Thyroid gland (tissue), 4 donors: ENCODE data around the gene PTPRN2. TPM values are rescaled to one million over a fixed set of nuclear protein-coding genes. Genes with fewer than 3 reads are reported as not detected.
"Not testable (repeated sequence)": the region's sequence is repeated elsewhere in the genome, so short reads cannot be mapped to it uniquely, and the experiment has no call there.

ENCODE experiments used
- DNase-seq, 2 donors: peaks; one replicate each; pipeline ENCODE4 v3.0.0-alpha.2; 2019
- H3K27ac ChIP-seq, 3 donors: fragments of 200-600 bp; sonication (generic); 1 replicate in 2 of 3; 2 replicates in 1 of 3; pipeline ENCODE4 v1.5.1; 2016 to 2019; ENCODE audit warnings: mild to moderate bottlenecking in 1 of 3, moderate library complexity in 1 of 3
- H3K27me3 ChIP-seq: fragments of 200-600 bp; sonication (generic); one replicate; pipeline ENCODE4 v1.5.1; 2019
- H3K36me3 ChIP-seq, 2 donors: fragments of 200-600 bp; sonication (generic); one replicate each; pipeline ENCODE4 v1.5.1; 2016 to 2019
- H3K4me1 ChIP-seq, 2 donors: fragments of 200-600 bp; sonication (generic); one replicate each; pipeline ENCODE4 v1.5.1; 2017 to 2019
- H3K4me3 ChIP-seq, 3 donors: fragments of 200-600 bp; sonication (generic); replicated peaks in 1 of 3; 1 replicate in 2 of 3; 2 replicates in 1 of 3; pipeline ENCODE4 v1.5.1; 2016; ENCODE audit warnings: mild to moderate bottlenecking in 1 of 3
- H3K9me3 ChIP-seq: fragments of 200-600 bp; sonication (generic); one replicate; pipeline ENCODE4 v1.5.1; 2017
- POLR2A ChIP-seq, 2 donors: fragments of 450-650 bp; IDR thresholded peaks; one replicate each; pipeline ENCODE4 v1.6.1; 2017; ENCODE audit warnings: antibody characterized with exemption in 2 of 2, mild to moderate bottlenecking in 2 of 2, moderate library complexity in 1 of 2
- WGBS, 2 donors: methylation state at CpG; one replicate each; pipeline ENCODE4 v1.1.5; 2017; 5-methylcytosine and 5-hydroxymethylcytosine counted together
- intact Hi-C: fragments of 100-400 bp; cut with DNase I; formaldehyde crosslinking; loops from one replicate; pipeline ENCODE4 v1.15.1; 2023
- total RNA-seq, 4 donors: library from RNA; depleted of rRNA; stranded (reverse); fragments of >200 nt; gene quantifications; one replicate each; pipeline ENCODE4 v1.2.3, GENCODE V29; 2016
- TF ChIP-seq, protein P1 (sequence below), 6 experiments: fragments of 200-600 bp in 3 of 6; fragments of 450-650 bp in 3 of 6; sonication (generic) in 3 of 6; IDR thresholded peaks; one replicate each; pipeline ENCODE4 v1.5.1; 2016 to 2019; ENCODE audit warnings: antibody characterized with exemption in 6 of 6, mild to moderate bottlenecking in 2 of 6, inconsistent platforms in 1 of 6, moderate library complexity in 1 of 6

PTPRN2 gene
- total RNA-seq, 4 donors from 2014 or later = 4.2 to 9.9 (median 7.7) TPM

DNA sequence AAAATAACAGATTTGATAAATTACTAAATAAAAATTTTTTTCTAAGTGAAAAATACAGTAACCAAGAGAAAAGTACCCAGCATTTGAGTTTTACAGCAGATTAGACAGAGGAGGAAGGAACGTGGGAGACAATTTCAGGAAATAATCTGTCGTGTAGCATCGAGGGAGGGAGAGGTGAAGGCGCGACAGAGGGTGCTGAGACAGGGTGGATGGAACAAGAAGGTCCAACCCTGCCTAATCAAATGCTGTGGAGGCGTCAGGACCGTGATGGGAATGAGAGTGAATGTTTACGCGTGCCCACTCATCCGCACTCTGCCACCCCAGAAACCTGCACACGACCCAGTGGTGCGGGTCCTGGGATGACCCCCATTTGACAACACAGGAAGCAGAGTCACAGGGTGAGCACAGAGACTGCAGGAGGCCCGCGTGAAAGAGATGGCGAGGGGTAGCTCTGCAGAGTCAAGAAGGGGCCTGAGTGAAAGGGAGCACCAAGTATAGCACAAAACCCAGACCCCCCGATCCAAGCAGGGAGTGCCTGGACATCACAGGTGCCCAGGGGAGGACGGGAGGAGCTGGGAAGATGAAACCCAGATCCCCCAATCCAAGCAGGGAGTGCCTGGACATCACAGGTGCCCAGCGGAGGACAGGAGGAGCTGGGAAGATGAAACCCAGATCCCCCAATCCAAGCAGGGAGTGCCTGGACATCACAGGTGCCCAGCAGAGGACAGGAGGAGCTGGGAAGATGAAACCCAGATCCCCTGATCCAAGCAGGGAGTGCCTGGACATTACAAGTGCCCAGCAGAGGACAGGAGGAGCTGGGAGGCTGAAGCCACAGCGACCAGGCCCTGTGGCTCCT, 691.9 kb downstream of the PTPRN2 start:
- no peaks in the 10 kb centered on the region for H3K27me3 ChIP-seq
- no peaks in the 10 kb centered on the region for H3K4me1 ChIP-seq
- no peak overlapping the region for H3K4me3 ChIP-seq
- H3K9me3 ChIP-seq = no peaks in the 10 kb centered on the region
- no peak for DNase-seq
- WGBS, 2 donors = 79 to 80% methylated on average over 19 of the region's 19 CpGs
- TF ChIP-seq POLR2A (IDR thresholded peaks at IDR 0.05) = no peak
- TF ChIP-seq, protein P1, sequence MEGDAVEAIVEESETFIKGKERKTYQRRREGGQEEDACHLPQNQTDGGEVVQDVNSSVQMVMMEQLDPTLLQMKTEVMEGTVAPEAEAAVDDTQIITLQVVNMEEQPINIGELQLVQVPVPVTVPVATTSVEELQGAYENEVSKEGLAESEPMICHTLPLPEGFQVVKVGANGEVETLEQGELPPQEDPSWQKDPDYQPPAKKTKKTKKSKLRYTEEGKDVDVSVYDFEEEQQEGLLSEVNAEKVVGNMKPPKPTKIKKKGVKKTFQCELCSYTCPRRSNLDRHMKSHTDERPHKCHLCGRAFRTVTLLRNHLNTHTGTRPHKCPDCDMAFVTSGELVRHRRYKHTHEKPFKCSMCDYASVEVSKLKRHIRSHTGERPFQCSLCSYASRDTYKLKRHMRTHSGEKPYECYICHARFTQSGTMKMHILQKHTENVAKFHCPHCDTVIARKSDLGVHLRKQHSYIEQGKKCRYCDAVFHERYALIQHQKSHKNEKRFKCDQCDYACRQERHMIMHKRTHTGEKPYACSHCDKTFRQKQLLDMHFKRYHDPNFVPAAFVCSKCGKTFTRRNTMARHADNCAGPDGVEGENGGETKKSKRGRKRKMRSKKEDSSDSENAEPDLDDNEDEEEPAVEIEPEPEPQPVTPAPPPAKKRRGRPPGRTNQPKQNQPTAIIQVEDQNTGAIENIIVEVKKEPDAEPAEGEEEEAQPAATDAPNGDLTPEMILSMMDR (IDR thresholded peaks at IDR 0.05) = no peak
- intact Hi-C loops = no loop called here
- no peaks in the 10 kb centered on the region for H3K36me3 ChIP-seq
- no peak overlapping the region for H3K27ac ChIP-seq

DNA sequence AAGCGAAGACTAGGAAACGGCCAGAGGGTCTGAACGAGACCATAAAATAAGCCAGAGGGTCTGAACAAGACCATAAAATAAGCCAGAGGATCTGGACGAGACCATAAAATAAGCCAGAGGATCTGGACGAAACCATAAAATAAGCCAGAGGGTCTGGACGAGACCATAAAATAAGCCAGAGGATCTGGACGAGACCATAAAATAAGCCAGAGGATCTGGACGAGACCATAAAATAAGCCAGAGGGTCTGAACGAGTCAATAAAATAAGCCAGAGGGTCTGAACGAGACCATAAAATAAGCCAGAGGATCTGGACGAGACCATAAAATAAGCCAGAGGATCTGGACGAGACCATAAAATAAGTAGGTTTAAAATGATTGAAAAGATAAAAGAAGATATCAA, 692.5 kb downstream of the PTPRN2 start:
- H3K4me3 ChIP-seq, DNase-seq, H3K36me3 ChIP-seq, H3K27me3 ChIP-seq, intact Hi-C loops, H3K27ac ChIP-seq, H3K9me3 ChIP-seq, H3K4me1 ChIP-seq: not testable (repeated sequence)
- 61 to 68% methylated on average over 12 of the region's 12 CpGs for WGBS, 2 donors

DNA sequence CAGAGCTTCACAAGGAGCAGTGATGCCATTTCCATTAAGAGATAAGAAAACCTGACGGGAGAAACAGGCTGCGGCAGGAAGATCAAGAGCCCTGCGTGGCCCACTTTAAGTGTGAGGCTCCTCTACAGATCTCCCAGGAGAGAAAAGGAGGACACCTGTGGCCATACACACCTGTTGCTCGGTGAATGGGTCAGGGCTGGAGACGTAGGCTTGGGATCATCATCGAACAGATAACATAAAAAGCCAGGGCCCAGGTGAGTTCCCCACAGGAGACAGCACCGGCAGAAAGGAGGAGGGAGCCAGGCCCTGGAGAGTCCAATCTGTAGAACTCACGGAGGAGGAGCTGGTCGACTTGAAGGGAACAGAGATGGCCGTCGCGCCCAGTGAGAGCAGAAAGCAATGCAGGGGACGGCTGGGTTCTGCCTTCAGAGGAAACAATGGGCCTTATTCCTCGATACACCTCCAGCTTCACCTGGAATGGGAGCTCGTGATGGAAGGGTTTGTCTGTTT, 694.0 kb downstream of the PTPRN2 start:
- 86 to 88% methylated on average over 15 of the region's 15 CpGs for whole genome bisulfite sequencing, 2 donors
- intact Hi-C loops = no loop called here
- no peaks in the 10 kb centered on the region for H3K36me3 ChIP-seq
- H3K27me3 ChIP-seq = no peaks in the 10 kb centered on the region
- no peaks in the 10 kb centered on the region for H3K4me1 ChIP-seq
- H3K4me3 ChIP-seq = no peak overlapping the region
- TF ChIP-seq, protein P1 (IDR thresholded peaks at IDR 0.05) = no peak
- no peak for TF ChIP-seq POLR2A (IDR thresholded peaks at IDR 0.05)
- no peak overlapping the region for H3K27ac ChIP-seq
- DNase-seq = no peak
- no peaks in the 10 kb centered on the region for H3K9me3 ChIP-seq

DNA sequence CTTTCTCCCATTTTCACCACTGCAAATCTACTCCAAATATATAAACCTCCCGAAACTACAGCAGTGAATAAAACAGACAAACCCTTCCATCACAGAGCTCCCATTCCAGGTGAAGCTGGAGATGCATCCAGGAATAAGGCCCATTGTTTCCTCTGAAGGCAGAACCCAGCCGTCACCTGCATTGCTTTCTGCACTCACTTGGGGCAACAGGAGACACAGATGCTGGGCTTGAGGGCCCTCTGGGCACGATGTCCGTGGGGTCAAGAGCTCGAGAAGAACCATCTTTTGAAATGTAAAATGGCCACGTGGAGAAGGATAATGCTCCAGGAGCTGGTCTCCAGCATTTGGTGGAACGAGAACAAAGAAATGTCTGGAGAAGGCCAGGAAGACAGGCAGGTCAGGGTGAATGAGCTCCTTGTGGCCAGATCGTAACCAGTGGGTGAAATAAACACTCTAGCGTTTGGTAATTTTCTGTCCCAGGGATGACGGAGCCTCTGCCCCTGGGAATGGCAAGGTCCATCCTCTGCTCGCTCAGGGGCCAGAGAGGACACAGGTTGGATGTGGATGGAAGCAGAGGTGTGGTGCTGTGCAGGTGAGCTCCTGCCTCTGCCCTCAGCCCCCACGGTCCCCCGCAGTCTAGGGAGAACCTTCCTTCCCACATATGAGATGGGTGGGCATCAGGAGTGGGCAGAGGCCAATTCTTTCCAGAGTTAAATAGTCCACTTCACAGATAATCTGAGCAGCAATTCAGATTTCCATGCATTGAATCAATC, 694.7 kb downstream of the PTPRN2 start:
- Histone ChIP-seq H3K4me1 (no peaks in the 10 kb centered on the region), H3K4me3 (no peak overlapping the region), H3K36me3 (no peaks in the 10 kb centered on the region), H3K9me3 (no peaks in the 10 kb centered on the region), H3K27me3 (no peaks in the 10 kb centered on the region), H3K27ac (no peak overlapping the region)
- TF ChIP-seq POLR2A (IDR thresholded peaks at IDR 0.05) = no peak
- TF ChIP-seq, protein P1 (IDR thresholded peaks at IDR 0.05) = no peak
- no peak for DNase-seq
- intact Hi-C loops = no loop called here
- WGBS, 2 donors = 78% methylated on average over 13 of the region's 13 CpGs

DNA sequence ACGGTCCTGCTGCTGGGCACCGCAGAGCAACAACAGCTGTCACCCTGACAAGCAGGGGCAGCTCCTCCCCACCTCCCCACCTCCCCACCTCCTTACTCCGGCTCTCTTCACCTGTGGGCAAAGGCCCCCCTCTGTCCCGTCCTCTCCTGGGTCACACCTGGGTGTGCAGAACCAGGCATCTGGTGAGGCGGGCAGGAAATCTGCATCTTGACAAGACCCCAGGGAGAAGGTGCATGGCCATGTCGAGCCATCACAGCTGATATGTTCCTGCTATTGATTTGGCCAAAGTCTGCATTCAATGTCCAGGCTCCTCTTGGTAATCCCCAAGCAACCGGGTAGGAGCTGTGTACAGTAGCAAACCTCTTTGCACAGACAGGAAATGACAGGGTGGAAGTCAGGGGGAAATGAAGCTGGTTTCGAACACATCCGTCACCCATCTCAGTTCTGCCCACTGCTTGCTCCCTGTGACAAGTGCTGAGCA, 696.7 kb downstream of the PTPRN2 start:
- intact Hi-C loops = no loop called here
- Histone ChIP-seq H3K27ac (no peak overlapping the region), H3K27me3 (no peaks in the 10 kb centered on the region), H3K4me1 (no peaks in the 10 kb centered on the region), H3K4me3 (no peak overlapping the region), H3K9me3 (no peaks in the 10 kb centered on the region), H3K36me3 (no peaks in the 10 kb centered on the region)
- WGBS, 2 donors = 63 to 64% methylated on average over 8 to 9 of the region's 9 CpGs
- DNase-seq = no peak
- TF ChIP-seq, protein P1 (IDR thresholded peaks at IDR 0.05) = no peak
- no peak for TF ChIP-seq POLR2A (IDR thresholded peaks at IDR 0.05)
